ENCODE data around the gene GABRB1. TPM values are rescaled to one million over a fixed set of nuclear protein-coding genes. Genes with fewer than 3 reads are reported as not detected.
"Not testable (repeated sequence)": the region's sequence is repeated elsewhere in the genome, so short reads cannot be mapped to it uniquely, and the experiment has no call there.

Gene GABRB1
- total and polyA plus RNA-seq, 8 donors = 0.17 to 0.48 (median 0.32) TPM; not detected in 4

DNA sequence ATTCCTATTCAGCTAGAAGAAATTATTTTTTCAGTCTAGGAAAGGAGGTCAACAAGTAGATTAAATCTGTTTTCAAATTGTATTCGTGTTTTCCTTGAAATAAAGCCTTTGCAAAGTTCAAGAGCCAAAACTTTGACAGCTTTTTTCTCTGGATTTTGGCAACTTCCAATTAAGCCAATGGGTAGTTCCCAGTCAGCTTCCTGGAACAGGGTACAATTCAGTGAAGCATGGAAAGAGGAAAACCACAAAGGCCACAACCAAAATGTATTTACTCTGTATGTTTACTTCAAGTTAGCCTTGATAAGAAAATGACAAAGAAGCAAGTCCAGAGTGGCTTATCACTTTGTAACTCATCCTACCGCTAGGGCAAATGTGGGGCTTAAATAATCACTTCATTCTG lies 243.5 kb downstream of the GABRB1 start:
- Histone ChIP-seq H3K4me3 (no peak overlapping the region), H3K4me1 (no peaks in the 10 kb centered on the region), H3K9me3 (no peaks in the 10 kb centered on the region), H3K27ac (no peak overlapping the region), H3K36me3 (no peaks in the 10 kb centered on the region), H3K27me3 (no peaks in the 10 kb centered on the region)
- intact Hi-C loops (cut with DNase I) = no loop called here
- DNase-seq (no peak), ATAC-seq (no peak)
- no peak for TF ChIP-seq CTCF (IDR thresholded peaks at IDR 0.05)

DNA sequence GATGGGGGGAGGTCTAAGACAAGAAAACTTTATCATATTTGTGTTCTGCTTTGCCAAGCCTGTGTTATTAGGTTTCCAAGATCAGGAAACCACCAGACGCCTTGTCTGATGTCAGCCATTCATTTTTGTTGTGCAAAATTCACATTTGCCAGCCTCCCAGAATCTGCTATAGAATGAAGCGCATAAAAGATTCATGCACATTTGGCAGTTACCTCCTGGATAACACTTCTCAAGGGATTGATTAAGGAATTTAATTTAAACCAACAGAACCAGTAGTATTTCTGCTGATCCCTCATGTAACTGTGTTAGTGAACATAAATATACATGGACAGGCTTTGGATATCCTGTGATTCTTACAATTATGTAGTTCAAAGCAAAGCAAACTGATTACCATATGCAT lies 244.2 kb downstream of the GABRB1 start:
- Histone ChIP-seq H3K27me3 (no peaks in the 10 kb centered on the region), H3K9me3 (no peaks in the 10 kb centered on the region), H3K36me3 (no peaks in the 10 kb centered on the region), H3K27ac (no peak overlapping the region), H3K4me3 (no peak overlapping the region), H3K4me1 (no peaks in the 10 kb centered on the region)
- no peak for TF ChIP-seq CTCF (IDR thresholded peaks at IDR 0.05)
- intact Hi-C loops (cut with DNase I) = no loop called here
- ATAC-seq = no peak
- no peak for DNase-seq

DNA sequence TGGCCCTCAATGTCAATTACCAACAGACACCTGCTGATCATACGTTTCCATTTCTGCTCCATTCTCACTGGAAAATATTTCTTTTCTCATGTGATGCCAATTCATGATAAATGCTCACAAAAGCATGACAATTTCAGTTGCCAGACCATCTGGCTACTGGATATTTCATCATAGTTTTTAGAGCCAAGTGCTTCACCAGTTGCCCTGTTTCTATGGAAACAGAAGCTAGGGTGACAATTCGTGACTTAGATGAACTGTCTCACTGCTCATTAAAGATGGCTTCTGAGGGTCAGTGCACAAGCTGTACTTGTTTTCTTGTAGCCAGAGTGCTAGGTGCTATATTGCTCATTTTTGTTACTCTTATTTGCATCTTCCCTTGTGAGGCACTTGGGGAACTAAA lies 247.3 kb downstream of the GABRB1 start:
- no peaks in the 10 kb centered on the region for H3K4me1 ChIP-seq
- H3K9me3 ChIP-seq = no peaks in the 10 kb centered on the region
- H3K27ac ChIP-seq = no peak overlapping the region
- H3K36me3 ChIP-seq = no peaks in the 10 kb centered on the region
- TF ChIP-seq CTCF (IDR thresholded peaks at IDR 0.05) = no peak
- H3K27me3 ChIP-seq = no peaks in the 10 kb centered on the region
- intact Hi-C loops (cut with DNase I) = no loop called here
- DNase-seq = no peak
- ATAC-seq = no peak
- no peak overlapping the region for H3K4me3 ChIP-seq

DNA sequence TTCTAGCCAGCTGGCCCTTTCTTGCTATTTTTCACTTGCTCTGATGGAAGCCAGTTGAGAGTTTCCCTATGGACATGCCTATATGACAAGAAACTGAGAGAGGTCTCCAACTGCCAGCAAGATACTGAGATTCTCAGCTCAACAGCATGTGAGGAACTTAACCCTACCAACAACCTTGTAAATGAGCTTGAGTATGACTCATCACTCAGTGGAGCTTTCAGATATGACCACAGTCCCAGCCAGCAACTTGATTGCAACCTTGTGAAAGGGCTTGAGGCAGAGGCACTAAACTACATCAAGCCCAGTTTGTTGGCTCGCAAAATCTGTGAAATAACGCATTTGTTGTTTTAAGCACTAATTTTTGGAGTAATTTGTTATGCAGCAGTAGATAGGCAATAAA lies 256.4 kb downstream of the GABRB1 start:
- Histone ChIP-seq H3K4me1 (no peaks in the 10 kb centered on the region), H3K27ac (no peak overlapping the region), H3K27me3 (no peaks in the 10 kb centered on the region), H3K4me3 (no peak overlapping the region), H3K36me3 (no peaks in the 10 kb centered on the region), H3K9me3 (no peaks in the 10 kb centered on the region)
- intact Hi-C loops (cut with DNase I) = no loop called here
- TF ChIP-seq CTCF (IDR thresholded peaks at IDR 0.05) = no peak
- no peak for DNase-seq
- ATAC-seq = no peak

DNA sequence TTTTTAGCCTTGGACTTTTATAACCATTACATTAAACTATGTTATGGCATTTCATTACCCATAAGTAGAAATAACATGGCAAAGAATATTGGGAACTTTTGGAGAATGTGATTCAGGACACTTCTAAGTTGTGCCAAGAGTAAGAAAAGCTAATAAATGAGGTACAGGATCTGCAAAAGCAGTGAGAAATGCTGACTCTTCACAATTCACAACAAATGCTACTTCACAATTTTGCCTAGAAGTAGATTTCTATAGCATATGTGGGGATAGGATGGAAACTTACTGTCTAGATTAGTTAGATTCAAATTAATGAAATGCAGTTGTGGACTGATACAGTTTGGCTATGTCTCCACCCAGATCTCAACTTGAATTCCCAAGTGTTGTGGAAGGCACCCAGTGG lies 258.4 kb downstream of the GABRB1 start:
- TF ChIP-seq CTCF (IDR thresholded peaks at IDR 0.05) = no peak
- H3K4me3 ChIP-seq = no peak overlapping the region
- H3K27me3 ChIP-seq = no peaks in the 10 kb centered on the region
- H3K4me1 ChIP-seq = no peaks in the 10 kb centered on the region
- no peaks in the 10 kb centered on the region for H3K9me3 ChIP-seq
- no peak overlapping the region for H3K27ac ChIP-seq
- intact Hi-C loops (cut with DNase I) = no loop called here
- no peak for ATAC-seq
- H3K36me3 ChIP-seq = no peaks in the 10 kb centered on the region
- DNase-seq = no peak

DNA sequence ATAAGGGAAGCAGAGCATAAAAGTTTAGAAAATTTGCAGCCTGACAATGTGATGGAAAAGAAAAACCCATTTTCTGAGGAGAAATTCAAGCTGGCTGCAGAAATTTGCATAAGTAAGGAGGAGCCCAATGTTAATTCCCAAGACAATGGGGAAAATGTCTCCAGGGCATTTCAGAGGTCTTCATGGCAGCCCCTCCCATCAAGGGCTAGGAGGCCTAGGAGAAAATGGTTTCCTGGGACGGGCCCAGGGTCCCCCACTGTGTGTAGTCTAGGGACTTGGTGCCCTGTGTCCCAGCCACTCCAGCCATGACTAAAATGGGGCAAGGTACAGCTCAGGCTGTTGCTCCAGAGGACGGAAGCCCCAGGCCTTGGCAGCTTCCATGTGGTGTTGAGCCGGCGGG lies 259.5 kb downstream of the GABRB1 start:
- ATAC-seq; H3K4me1 ChIP-seq; H3K36me3 ChIP-seq; H3K27ac ChIP-seq; H3K9me3 ChIP-seq; H3K4me3 ChIP-seq; intact Hi-C loops (cut with DNase I); H3K27me3 ChIP-seq: not testable (repeated sequence)
- DNase-seq = peak in 1 of 4 donors; percentile 44

Measured in left lung (tissue), 10 donors.